Measurements from ENCODE around the gene PRDM4.

PRDM4 gene

DNA sequence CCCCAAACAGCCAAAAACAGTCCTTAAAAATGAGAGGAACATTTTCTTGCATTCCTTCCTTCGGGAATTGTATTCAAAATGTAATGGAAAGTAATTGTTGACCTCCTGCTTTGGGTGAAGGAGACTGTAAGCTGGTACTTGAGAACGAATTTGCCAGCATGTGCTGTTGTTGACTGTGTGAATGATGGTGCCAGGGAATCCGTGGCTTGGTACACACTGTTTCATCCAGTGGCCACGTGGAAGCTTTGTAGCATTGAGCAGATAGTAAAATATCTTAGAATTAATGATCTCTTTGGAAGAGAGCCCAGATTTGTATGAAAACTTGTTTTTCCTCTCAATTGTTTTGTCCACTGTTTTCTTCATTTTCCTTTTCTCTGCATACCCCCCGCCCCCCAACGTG lies 15.2 kb upstream of the PRDM4 start:
- H3K4me3 ChIP-seq (ENCODE audit: low read depth, low read length, poor library complexity, severe bottlenecking): no peak overlapping the region
- TF ChIP-seq EZH2 (IDR thresholded peaks at IDR 0.05; ENCODE audit: borderline replicate concordance, low read length): no peak
- TF ChIP-seq, protein P1, sequence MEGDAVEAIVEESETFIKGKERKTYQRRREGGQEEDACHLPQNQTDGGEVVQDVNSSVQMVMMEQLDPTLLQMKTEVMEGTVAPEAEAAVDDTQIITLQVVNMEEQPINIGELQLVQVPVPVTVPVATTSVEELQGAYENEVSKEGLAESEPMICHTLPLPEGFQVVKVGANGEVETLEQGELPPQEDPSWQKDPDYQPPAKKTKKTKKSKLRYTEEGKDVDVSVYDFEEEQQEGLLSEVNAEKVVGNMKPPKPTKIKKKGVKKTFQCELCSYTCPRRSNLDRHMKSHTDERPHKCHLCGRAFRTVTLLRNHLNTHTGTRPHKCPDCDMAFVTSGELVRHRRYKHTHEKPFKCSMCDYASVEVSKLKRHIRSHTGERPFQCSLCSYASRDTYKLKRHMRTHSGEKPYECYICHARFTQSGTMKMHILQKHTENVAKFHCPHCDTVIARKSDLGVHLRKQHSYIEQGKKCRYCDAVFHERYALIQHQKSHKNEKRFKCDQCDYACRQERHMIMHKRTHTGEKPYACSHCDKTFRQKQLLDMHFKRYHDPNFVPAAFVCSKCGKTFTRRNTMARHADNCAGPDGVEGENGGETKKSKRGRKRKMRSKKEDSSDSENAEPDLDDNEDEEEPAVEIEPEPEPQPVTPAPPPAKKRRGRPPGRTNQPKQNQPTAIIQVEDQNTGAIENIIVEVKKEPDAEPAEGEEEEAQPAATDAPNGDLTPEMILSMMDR (IDR thresholded peaks at IDR 0.05; ENCODE audit: low read length): no peak

GRCh38 chr12:107775093-107775721 lies 14.3 kb upstream of the PRDM4 start:
- H3K4me3 ChIP-seq (ENCODE audit: low read depth, low read length, poor library complexity, severe bottlenecking): no peak overlapping the region
- no peaks in the 10 kb centered on the region for H3K27me3 ChIP-seq (ENCODE audit: insufficient read depth, low read length)

More for the DNA sequence above, 15.2 kb upstream of the PRDM4 start:
- no peaks in the 10 kb centered on the region for H3K27me3 ChIP-seq (ENCODE audit: insufficient read depth, low read length)
- H4K20me1 ChIP-seq (ENCODE audit: insufficient read depth, low read length): no peaks in the 10 kb centered on the region
- H2AFZ ChIP-seq (ENCODE audit: low read length): no peak overlapping the region
- no peak overlapping the region for H3K4me2 ChIP-seq (ENCODE audit: low read length)
- H3K9me2 ChIP-seq (ENCODE audit: low read depth, low read length): no peaks in the 10 kb centered on the region
- H3K4me1 ChIP-seq (ENCODE audit: insufficient read depth, low read length, severe bottlenecking): no peaks in the 10 kb centered on the region
- H3K9me3 ChIP-seq (ENCODE audit: low read length): no peaks in the 10 kb centered on the region
- no peaks in the 10 kb centered on the region for H3K79me2 ChIP-seq (ENCODE audit: insufficient read depth, low read length)
- no peak overlapping the region for H3K9ac ChIP-seq (ENCODE audit: low read length)
- H3K27ac ChIP-seq (ENCODE audit: low read depth, low read length, poor library complexity, severe bottlenecking): no peak overlapping the region
- H3F3A ChIP-seq (ENCODE audit: insufficient read depth, low read length): no peaks in the 10 kb centered on the region
- H3K36me3 ChIP-seq (ENCODE audit: insufficient read depth, low read length): no peaks in the 10 kb centered on the region

GRCh38 chr12:107774349-107775029 lies 13.6 kb upstream of the PRDM4 start, which contains the start of gene ASCL4:
Gene ASCL4 (plus strand): TSS chr12:107774704. CDS start chr12:107775219, 515 bp downstream.
- Histone ChIP-seq H3K4me1 (ENCODE audit: insufficient read depth, low read length, severe bottlenecking) (no peaks in the 10 kb centered on the region), H3K4me3 (ENCODE audit: low read depth, low read length, poor library complexity, severe bottlenecking) (no peak within 1 kb of the TSS), H3K27me3 (ENCODE audit: insufficient read depth, low read length) (no peaks in the 10 kb centered on the region)

More at GRCh38 chr12:107775093-107775721, 14.3 kb upstream of the PRDM4 start:
- Histone ChIP-seq H4K20me1 (ENCODE audit: insufficient read depth, low read length) (no peaks in the 10 kb centered on the region), H2AFZ (ENCODE audit: low read length) (no peak overlapping the region), H3K9ac (ENCODE audit: low read length) (no peak overlapping the region), H3F3A (ENCODE audit: insufficient read depth, low read length) (no peaks in the 10 kb centered on the region), H3K36me3 (ENCODE audit: insufficient read depth, low read length) (no peaks in the 10 kb centered on the region), H3K9me3 (ENCODE audit: low read length) (no peaks in the 10 kb centered on the region), H3K79me2 (ENCODE audit: insufficient read depth, low read length) (no peaks in the 10 kb centered on the region), H3K4me1 (ENCODE audit: insufficient read depth, low read length, severe bottlenecking) (no peaks in the 10 kb centered on the region), H3K27ac (ENCODE audit: low read depth, low read length, poor library complexity, severe bottlenecking) (no peak overlapping the region), H3K4me2 (ENCODE audit: low read length) (no peak overlapping the region), H3K9me2 (ENCODE audit: low read depth, low read length) (no peaks in the 10 kb centered on the region)
- TF ChIP-seq EZH2 (IDR thresholded peaks at IDR 0.05; ENCODE audit: borderline replicate concordance, low read length): no peak
- TF ChIP-seq, protein P1 (IDR thresholded peaks at IDR 0.05; ENCODE audit: low read length): no peak

More at GRCh38 chr12:107774349-107775029, 13.6 kb upstream of the PRDM4 start, which contains the start of gene ASCL4:
- Histone ChIP-seq H3K9me3 (ENCODE audit: low read length) (no peaks in the 10 kb centered on the region), H3K79me2 (ENCODE audit: insufficient read depth, low read length) (no peaks in the 10 kb centered on the region), H4K20me1 (ENCODE audit: insufficient read depth, low read length) (no peaks in the 10 kb centered on the region), H3K27ac (ENCODE audit: low read depth, low read length, poor library complexity, severe bottlenecking) (no peak within 1 kb of the TSS), H3K36me3 (ENCODE audit: insufficient read depth, low read length) (no peaks in the 10 kb centered on the region), H2AFZ (ENCODE audit: low read length) (no peak within 1 kb of the TSS), H3K9ac (ENCODE audit: low read length) (no peak within 1 kb of the TSS), H3K9me2 (ENCODE audit: low read depth, low read length) (no peaks in the 10 kb centered on the region), H3K4me2 (ENCODE audit: low read length) (no peak within 1 kb of the TSS), H3F3A (ENCODE audit: insufficient read depth, low read length) (no peaks in the 10 kb centered on the region)
- no peak for TF ChIP-seq EZH2 (IDR thresholded peaks at IDR 0.05; ENCODE audit: borderline replicate concordance, low read length)
- TF ChIP-seq, protein P1 (IDR thresholded peaks at IDR 0.05; ENCODE audit: low read length): no peak

Measured in OCI-LY1 (cell line).